Measurements from ENCODE around the gene GIPC3.

DNA sequence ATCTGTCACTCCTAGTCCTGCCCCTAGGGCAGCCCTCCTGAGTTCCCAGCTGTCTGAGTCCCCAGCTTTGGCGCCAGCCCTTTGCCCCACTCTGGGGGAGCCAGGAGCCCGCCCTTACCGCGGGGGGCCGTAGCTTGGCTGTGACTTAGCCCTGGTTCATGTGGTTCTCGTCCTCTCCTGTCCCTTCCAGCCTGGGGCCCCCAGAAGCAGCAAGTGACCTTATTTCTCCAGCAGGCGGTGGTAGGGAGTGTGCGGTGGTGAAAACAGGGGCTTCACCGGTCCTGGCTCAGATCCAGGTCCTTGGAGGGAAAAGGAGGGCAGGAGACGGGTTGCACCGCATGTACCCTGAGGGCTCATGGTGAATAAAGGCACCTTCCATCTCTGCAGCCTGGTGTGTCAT, 7.9 kb downstream of the GIPC3 start:
- TF ChIP-seq, protein P1, sequence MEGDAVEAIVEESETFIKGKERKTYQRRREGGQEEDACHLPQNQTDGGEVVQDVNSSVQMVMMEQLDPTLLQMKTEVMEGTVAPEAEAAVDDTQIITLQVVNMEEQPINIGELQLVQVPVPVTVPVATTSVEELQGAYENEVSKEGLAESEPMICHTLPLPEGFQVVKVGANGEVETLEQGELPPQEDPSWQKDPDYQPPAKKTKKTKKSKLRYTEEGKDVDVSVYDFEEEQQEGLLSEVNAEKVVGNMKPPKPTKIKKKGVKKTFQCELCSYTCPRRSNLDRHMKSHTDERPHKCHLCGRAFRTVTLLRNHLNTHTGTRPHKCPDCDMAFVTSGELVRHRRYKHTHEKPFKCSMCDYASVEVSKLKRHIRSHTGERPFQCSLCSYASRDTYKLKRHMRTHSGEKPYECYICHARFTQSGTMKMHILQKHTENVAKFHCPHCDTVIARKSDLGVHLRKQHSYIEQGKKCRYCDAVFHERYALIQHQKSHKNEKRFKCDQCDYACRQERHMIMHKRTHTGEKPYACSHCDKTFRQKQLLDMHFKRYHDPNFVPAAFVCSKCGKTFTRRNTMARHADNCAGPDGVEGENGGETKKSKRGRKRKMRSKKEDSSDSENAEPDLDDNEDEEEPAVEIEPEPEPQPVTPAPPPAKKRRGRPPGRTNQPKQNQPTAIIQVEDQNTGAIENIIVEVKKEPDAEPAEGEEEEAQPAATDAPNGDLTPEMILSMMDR (IDR thresholded peaks at IDR 0.05; ENCODE audit: low read depth, low read length): no peak
- TF ChIP-seq, protein P2, sequence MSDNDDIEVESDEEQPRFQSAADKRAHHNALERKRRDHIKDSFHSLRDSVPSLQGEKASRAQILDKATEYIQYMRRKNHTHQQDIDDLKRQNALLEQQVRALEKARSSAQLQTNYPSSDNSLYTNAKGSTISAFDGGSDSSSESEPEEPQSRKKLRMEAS (IDR thresholded peaks at IDR 0.05; ENCODE audit: low read depth, low read length): no peak
